ENCODE results near the gene FAM72C. TPM values are rescaled to one million over a fixed set of nuclear protein-coding genes. Genes with fewer than 3 reads are reported as not detected.
"Not testable (repeated sequence)": the region's sequence is repeated elsewhere in the genome, so short reads cannot be mapped to it uniquely, and the experiment has no call there.

The FAM72C gene
- total RNA-seq (under 1 TPM in 4 of 9 donors, not detected in 5; 0.15 to 0.75 (median 0.34) TPM), polyA plus RNA-seq (under 1 TPM; 0.08 to 0.10 TPM)
- long read RNA-seq, donor 1: 0 reads
- long read RNA-seq, donor 2: 0 reads
- long read RNA-seq, donor 3: 0 reads

DNA sequence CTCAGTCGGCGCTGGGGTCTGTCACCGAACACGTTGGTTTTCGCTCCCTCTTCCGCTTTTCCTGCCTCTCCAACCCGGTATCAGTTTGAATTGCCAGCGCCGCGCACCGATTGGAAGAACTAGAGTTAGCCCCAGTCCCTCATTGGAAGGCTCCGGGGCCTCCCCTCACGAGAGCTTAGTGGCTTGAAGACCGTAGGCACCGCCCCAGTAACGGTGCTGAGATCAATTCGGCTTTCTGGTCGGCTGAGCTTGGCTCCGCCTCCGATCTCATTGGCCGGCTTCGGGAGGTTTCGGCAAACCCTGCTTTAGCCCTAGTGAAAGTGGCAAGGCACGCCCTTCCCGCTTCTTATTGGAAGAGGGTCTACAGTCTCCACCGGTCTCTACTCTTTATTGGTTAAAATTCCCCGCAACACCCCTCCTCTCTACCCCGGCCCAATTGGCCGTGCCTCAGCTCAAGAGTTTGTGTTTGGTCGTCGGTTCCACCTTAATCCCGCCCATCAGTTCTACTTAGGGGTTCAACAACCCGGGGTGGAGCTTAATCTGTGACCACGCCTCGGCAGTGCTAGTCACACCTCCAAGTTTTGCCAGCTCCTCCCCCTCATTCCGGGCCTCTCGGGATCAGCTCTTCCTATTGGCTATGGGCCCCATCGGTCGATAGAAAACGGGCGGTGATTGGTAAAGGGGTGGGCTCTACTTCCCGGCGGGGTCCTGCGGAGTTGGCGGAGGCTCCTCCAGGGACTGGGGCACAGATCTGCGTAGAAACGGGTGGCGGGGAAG is at the start of gene FAM72C:
FAM72C (minus strand) TSS at position 63 of the 777 bp plus-strand sequence. CDS start 845 bp downstream, outside the sequence.
- DNase-seq; H3K27me3 ChIP-seq; H3K9me3 ChIP-seq; H3K36me3 ChIP-seq; H3K27ac ChIP-seq; intact Hi-C loops (cut with DNase I); H3K4me3 ChIP-seq; H3K4me1 ChIP-seq: not testable (repeated sequence)
- no CpG with 5 or more reads among the region's 48 CpGs for WGBS, 4 donors
- ATAC-seq: peak; percentile 91 to 94 (median 92)

DNA sequence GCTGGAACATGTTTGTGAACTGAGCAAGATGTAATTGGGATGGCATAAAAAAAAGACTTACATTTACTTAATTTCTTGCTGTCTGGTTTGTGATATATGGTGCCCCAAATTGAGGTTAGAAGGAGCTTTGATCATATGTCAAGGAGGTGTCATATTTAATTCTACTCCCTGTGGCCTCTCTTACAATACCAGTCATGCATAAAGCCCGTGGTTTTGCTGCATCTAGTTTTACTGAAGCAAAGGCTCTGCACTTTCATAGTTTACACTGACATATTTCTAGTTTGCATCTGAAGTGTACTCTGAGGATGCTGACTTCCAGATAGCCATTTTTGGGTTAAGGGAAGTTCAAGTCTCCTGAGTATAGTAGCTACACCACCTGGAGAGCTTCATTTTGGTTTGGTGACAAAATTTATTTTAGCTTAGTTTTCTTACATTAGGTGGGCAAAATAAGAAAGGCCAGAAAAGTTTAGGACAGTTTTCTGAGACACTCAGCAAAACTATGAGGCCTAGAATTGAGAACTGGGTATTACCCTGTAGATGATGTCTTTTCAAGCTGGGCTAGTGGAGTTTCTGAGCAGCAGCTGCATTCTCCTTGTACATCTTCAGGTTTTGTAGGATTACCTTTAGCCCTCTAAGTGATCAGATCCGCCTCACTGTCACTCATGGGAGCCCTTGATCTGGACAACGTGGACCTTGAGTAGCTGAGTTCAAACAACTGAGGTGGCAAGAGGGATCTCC is 48.4 kb upstream of the FAM72C start:
- no CpG with 5 or more reads among the region's 3 CpGs for WGBS, 4 donors
- intact Hi-C loops (cut with DNase I); DNase-seq; H3K27me3 ChIP-seq; H3K9me3 ChIP-seq; H3K4me3 ChIP-seq; H3K36me3 ChIP-seq; ATAC-seq; H3K27ac ChIP-seq; H3K4me1 ChIP-seq: not testable (repeated sequence)

DNA sequence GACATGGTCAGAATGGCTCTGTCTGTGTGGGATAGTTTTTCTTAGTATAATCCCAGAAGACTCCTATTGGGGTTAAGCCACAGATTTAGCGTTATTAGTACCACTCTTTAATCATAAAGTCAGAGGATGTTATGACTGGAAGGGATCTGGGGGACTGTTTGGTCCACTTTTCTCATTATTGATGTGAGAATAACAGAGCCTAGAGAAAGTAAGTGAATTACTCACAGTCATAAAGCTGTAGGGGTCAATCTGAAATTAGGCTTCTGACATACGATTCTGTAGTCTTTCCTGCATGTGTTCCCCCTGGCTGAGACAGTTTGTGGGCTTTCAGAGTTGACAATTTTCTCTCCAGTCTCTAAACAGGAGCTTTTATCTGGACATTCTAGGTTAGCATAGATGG is 47.3 kb upstream of the FAM72C start:
- H3K9me3 ChIP-seq; DNase-seq; H3K4me3 ChIP-seq; H3K27me3 ChIP-seq; H3K4me1 ChIP-seq; intact Hi-C loops (cut with DNase I); H3K36me3 ChIP-seq; H3K27ac ChIP-seq; ATAC-seq: not testable (repeated sequence)
- no CpG with 5 or more reads among the region's 2 CpGs for WGBS, 4 donors

DNA sequence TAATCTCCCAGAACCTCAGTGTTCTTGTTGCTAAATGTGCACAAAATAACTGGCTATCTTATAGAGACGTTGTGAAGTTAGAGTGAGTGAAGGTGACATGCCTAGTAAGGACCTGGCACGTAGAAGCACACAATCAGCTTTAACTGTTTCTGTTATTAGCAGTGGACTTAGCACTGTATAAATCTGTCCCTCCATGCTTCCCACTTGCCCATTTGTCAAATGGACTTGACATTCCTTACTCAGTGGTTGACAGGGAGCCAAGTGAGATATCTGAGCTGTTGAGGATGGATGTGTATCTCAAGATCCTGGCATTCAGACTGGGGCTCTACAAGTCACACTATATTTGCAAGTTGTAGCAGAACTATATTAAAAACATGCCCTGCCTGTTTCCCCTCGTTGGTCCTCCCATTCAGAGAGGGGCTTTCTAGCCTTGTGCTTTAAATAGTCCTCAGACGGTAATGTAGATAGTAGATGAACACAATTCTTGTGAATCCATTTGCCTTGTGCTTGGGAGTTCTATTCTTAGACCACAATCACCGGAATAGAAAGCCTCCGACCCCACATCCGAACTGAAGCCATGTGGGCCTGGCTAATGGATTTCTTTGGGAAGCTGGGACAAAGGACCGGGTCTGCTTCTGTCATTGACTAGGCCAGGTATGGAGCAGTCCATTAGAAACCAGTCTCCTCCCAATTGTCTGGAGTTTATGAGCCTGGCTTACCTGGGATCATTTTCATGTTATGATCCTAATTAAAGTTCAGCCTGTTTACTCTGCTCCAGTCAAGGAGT is 43.6 kb upstream of the FAM72C start:
- ATAC-seq (peak; percentile 56 to 91 (median 74)), DNase-seq (peak in 1 of 5 donors; percentile 4)
- H3K36me3 ChIP-seq; H3K9me3 ChIP-seq; H3K4me1 ChIP-seq; H3K4me3 ChIP-seq; H3K27ac ChIP-seq; H3K27me3 ChIP-seq; intact Hi-C loops (cut with DNase I): not testable (repeated sequence)
- WGBS, 4 donors: 11 to 15% methylated on average over 3 of the region's 8 CpGs; no CpG with 5 or more reads in 2 of the 4 donors

DNA sequence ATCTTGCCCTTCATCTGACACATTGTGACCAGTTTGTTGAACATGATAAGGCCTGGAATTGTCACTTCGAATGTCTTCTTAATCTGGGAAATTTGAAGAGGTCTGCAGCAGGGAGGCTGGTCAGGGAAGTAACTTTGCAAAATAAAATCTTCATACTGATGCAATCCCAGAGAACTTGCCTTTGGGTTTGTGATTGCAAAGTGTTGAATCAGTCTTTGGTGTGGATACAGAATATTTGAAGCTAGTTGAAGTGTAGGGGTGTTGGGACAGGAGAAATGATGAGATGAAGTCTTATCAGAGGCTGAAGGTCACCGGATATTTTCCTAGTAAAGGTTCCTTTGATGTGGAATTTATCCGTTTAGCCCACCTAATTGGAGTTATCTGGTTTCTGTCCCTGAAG is 42.7 kb upstream of the FAM72C start:
- H3K4me3 ChIP-seq; H3K27me3 ChIP-seq; H3K4me1 ChIP-seq; H3K36me3 ChIP-seq; intact Hi-C loops (cut with DNase I); H3K9me3 ChIP-seq; ATAC-seq; DNase-seq; H3K27ac ChIP-seq: not testable (repeated sequence)
- no CpG with 5 or more reads among the region's 3 CpGs for WGBS, 4 donors

DNA sequence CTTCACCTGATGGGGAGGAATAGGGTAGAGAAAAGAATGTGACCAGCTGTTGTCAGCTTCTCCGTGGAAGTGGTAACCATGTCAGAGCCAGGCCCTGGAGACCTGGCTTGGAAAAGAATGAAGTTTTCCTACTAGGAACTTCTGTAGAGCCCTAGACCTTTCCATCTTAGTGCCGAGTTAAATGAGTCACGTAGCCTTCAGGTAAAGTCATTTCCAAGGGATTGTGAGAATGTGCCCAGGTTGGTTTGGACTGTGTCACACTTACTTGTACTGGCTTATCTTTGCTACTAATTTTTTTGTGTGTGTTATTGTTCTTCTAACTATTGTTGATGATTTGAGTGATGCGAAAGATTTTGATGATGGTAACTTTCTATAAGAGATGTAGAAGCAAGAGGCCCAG is 42.3 kb upstream of the FAM72C start:
- WGBS, 4 donors: no CpG with 5 or more reads among the region's 4 CpGs

DNA sequence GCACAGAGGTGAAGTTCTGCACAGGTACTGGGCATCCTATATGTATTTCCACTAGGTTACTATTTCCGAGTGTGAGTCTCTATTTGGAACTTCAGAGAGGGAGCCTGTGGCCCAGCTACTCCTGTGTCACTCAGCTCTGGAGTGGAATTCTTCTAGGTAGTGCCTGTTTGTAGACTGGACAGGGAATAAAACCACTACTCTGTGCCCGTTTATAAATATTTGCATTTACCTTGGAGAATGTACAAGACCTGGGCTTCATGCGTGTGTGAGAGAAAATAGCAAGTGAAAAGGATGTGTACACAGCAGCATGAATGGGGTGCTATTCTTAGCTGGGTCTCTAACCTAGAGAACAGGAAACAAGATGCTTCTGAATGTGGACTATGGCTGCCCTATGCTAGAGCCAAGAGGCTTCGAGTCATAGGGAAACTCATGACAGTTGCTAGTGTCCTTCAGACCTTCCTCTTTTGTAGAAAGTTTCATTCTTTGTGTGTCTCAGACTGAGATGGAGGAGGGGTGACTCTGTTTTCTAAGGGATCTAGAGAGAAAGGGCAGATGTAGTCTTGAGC is 40.5 kb upstream of the FAM72C start:
- peak; percentile 45 to 83 (median 78) for ATAC-seq

More for the DNA sequence above, 42.3 kb upstream of the FAM72C start:
- intact Hi-C loops (cut with DNase I); H3K27ac ChIP-seq; ATAC-seq; H3K4me3 ChIP-seq; H3K4me1 ChIP-seq; H3K9me3 ChIP-seq; H3K36me3 ChIP-seq; DNase-seq; H3K27me3 ChIP-seq: not testable (repeated sequence)

DNA sequence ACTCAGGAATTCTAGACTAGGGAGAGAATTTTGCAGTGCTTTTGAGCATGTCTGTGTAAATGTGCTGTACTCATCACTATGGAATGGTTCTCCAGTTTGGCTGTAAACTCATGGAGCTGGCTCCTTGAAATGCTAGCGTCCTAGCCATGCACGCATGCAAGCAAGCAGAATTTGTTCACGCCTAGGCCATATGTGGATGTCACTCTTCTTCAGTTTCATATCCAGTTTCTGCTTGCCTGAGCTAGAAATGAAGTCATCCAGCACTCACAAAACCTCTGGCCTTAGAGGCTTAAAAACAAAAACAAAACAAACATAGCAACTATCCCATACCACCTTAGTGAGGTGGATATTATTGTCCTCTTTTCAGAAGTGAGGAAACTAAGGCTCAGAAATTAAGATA is 37.6 kb upstream of the FAM72C start:
- H3K4me3 ChIP-seq; H3K9me3 ChIP-seq; H3K4me1 ChIP-seq; H3K27ac ChIP-seq; H3K36me3 ChIP-seq; intact Hi-C loops (cut with DNase I); DNase-seq; H3K27me3 ChIP-seq: not testable (repeated sequence)
- ATAC-seq: peak in 3 of 4 donors; percentile 31 to 51 (median 43)
- no CpG with 5 or more reads among the region's 3 CpGs for WGBS, 4 donors

More for the DNA sequence above, 40.5 kb upstream of the FAM72C start:
- H3K4me3 ChIP-seq; intact Hi-C loops (cut with DNase I); H3K27me3 ChIP-seq; H3K27ac ChIP-seq; DNase-seq; H3K4me1 ChIP-seq; H3K9me3 ChIP-seq; H3K36me3 ChIP-seq: not testable (repeated sequence)
- WGBS, 4 donors: no CpG with 5 or more reads among the region's 4 CpGs

DNA sequence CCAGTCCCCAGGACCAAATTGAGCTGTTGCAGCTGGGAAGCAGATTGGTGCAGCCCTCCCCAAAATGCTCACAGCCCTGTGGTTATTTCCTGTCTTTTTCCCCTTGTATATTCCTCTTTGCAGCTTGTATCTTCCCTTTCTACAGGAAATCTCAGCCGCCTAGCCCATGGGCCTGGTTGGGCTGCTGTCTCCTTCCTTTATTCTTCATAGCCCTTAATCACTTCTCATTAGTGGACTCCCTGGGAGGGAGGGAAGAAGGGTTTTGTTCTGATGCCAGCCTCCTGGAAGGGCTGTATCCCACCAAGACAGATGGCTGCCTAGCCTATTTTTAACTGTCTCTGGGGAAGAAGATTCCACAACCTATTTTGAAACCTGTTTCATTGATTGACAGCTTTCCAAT is 32.5 kb upstream of the FAM72C start:
- H3K27me3 ChIP-seq; H3K4me3 ChIP-seq; H3K9me3 ChIP-seq; H3K27ac ChIP-seq; H3K36me3 ChIP-seq; H3K4me1 ChIP-seq; DNase-seq; intact Hi-C loops (cut with DNase I): not testable (repeated sequence)
- peak in 1 of 4 donors; percentile 13 for ATAC-seq
- WGBS, 4 donors: no CpG with 5 or more reads among the region's 1 CpG

DNA sequence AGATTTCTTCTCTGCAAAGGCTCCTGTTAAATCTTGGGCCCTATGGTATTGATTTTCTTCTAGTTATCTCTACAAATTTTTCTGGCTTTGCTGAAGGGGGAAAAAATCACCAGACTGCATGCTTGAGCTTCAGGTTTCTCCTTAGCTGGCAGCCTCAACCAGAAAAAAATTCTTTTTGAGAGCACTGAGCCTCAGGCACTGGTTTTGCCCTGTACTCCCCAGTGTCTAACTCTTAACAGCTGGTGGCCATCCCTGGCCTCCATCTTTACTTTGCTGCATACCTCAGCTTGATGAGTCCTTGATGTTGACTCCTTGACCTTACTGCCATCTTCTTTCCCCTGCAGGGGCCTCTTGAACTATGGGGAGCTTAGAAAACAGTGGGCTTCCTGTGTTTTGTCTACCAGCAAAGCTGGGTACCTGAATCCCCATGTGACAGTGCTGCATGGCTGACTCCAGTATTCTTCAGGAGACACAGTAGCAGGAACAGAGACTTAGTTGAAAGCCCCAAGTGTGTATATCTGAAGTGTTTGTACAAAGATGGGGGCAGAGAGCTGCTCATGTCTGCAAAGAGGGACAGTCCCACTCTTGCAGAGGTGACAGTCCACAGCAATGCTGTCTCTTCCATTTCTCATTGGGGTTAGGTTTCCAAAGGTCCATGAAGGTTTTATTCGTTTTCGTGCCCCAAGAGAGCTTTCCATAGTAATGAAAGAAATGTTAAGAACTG is 31.7 kb upstream of the FAM72C start:
- H3K27me3 ChIP-seq; H3K4me1 ChIP-seq; H3K36me3 ChIP-seq; H3K9me3 ChIP-seq; H3K27ac ChIP-seq; DNase-seq; ATAC-seq; intact Hi-C loops (cut with DNase I); H3K4me3 ChIP-seq: not testable (repeated sequence)
- WGBS, 4 donors: 68 to 100% (median 75%) methylated on average over 1 to 2 of the region's 2 CpGs; no CpG with 5 or more reads in 1 of the 4 donors

Data from heart left ventricle (tissue), 16 donors.